Skin epidermis (tissue), 12 donors: Measurements from ENCODE around the gene ZNF512.
"Not testable (repeated sequence)": the region's sequence is repeated elsewhere in the genome, so short reads cannot be mapped to it uniquely, and the experiment has no call there.

Source experiments
- H3K27ac ChIP-seq, 21 experiments: fragments of 200-600 bp; sonication (generic) in 11 of 21; one replicate each; pipeline ENCODE4 v1.5.0; 2020; ENCODE audit warnings: mild to moderate bottlenecking in 3 of 21, inconsistent platforms in 2 of 21, moderate library complexity in 2 of 21
- H3K4me3 ChIP-seq, 7 experiments: fragments of 200-600 bp; sonication (generic) in 2 of 7; one replicate each; pipeline ENCODE4 v1.5.0; 2020; ENCODE audit warnings: inconsistent platforms in 2 of 7, mild to moderate bottlenecking in 2 of 7, moderate library complexity in 1 of 7

Gene ZNF512

DNA sequence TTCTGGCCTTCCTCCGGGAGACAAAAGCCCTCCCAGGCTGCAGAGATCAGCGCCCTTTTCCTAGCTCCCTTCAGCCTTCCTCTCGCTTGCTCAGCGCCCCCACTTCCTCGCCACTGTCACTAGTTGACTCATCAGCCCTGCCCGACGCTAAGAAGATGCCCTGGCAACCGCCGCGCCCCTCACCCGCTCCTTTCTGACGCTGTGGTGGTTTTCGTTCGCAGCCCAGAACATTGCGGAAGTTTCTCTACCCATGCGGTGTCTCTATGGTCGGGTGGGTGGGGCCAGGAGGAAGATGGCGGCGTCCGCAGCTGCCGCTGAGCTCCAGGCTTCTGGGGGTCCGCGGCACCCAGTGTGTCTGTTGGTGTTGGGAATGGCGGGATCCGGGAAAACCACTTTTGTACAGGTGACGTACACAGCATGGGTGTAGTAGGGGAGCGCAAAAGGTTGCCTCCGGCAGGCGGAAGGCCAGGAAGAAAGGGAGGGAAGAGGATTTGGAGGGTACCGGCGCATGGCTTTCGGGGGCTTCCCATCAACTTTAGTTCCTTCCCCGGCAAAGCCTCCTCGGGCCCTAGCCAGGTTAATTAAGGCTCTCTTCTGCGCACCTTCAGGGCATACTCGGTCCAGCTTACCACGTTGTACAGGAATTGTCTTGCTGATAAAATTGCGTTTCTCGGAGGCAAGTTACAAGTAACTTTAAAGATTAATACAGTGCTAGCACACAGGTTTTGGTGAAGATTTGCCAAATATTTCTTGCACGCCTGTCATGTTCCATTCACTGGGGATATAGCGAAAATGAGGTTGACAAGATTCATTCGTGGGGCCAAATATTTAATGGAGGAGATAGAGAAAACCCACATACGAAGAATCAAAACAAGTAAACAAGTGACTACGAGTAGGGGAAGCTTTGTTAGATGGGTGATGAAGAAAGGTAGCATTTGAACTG is 46.2 kb downstream of the ZNF512 start, which contains the start of the genes CCDC121 and GPN1:
Gene CCDC121, minus strand, starts transcription at position 246 of the 943 bp plus-strand sequence. CDS start 1,213 bp downstream, outside the sequence.
Gene GPN1, plus strand, starts transcription at position 284 of the 943 bp plus-strand sequence. Its CDS starts 9 bp downstream, at position 293.
- H3K4me3 ChIP-seq, result peak within 1 kb of the TSS; percentile 59 to 92 (median 70)
- peak within 1 kb of the TSS in 20 of 21 experiments; percentile 49 to 94 (median 85) for H3K27ac ChIP-seq

DNA sequence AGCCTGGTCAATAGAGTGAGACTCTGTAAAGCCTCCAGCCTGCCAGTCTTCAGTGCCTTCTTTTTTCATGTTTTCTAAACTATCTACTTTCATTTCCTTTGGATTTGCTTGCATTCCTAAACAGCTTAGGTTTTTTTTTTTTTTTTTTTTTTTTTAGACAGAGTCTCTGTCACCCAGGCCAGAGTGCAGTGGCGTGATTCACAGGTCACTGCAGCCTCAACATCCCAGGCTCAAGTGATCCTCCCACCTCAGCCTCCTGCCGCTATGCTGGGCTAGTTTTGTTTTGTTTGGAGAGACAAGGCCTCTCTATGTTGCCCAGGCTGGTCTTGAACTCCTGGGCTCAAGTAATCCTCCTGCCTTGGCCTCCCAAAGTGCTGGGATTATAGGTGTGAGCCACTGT is 47.4 kb downstream of the ZNF512 start:
- not testable (repeated sequence) for H3K27ac ChIP-seq
- peak overlapping the region in 1 of 7 experiments; percentile 87 for H3K4me3 ChIP-seq

DNA sequence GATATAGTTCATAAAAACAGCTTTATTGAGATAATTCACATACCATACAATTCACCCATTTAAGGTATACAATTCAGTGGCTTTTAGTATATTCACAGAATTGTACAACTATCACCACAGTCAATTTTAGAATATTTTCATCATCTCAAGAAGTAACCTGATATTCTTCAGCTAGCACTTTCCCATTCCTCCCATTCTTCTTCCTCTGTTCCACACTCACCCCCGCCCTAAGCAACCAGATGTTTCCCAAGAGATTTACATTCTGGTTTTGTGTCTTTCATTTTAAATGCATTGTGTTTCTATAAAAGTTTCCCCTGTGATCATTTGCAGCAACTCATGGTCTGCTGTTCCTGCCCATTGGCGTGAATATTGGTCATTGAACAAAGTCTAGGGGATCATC is 51.4 kb downstream of the ZNF512 start:
- no peak overlapping the region for H3K27ac ChIP-seq
- no peak overlapping the region for H3K4me3 ChIP-seq

DNA sequence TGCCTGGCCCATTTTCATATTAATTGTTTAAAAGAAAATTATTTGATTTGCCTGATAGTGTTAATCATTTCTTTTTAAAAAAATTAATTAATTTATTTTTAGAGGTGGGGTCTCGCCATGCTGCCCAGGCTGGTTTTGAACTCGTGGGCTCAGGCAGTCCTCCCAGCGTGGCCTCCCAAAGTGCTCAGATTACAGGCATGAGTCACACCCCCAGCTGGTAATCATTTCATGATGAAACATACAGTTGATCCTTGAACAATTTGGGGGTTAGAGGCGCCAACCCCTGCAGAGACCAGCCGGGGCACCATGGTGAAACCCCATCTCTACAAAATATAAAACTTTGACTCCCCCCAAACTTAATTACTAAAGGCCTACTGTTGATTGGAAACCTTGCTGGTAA is 53.9 kb downstream of the ZNF512 start:
- Histone ChIP-seq H3K27ac (no peak overlapping the region), H3K4me3 (no peak overlapping the region)

DNA sequence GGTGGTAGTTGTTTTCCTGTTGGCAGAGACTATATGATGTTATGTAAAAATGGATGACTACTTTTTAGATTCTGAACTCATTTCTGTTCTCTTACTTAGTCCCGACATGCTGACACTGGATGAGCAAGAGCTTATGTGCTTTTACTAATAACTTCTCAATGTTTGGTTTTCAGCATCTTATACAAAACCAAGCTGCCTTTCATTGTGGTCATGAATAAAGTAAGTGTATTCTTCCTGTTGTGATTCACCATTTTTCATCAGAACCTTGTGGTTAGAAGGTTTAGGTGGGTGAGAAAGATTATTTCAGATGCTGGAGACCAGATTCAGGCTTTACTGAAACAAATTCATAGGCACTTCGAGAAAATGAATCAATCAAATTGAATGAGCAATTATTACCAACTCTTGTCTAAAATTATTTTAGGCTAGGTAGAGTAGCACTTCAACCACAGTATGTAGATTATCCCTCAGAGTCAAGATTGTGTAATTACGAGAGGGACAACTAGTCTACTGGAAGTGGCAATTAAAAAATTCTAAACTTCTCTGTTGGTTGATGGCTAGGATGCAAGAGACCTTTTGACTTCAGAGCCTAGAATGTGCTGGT is 55.3 kb downstream of the ZNF512 start:
- no peak overlapping the region for H3K4me3 ChIP-seq

DNA sequence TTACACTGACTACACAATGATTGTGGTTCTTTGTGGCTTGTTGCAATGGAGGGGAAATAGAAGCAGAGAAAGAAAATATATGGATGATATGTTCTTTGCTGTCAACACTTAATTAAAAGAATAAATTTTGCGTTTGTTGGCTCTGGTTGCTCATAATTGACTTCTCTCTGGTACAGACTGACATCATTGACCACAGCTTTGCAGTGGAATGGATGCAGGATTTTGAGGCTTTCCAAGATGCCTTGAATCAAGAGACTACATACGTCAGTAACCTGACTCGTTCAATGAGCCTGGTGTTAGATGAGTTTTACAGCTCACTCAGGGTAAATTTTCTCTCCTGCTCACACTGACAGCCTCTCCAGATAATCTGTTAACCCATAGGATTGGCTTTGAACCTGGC is 55.9 kb downstream of the ZNF512 start:
- Histone ChIP-seq H3K27ac (no peak overlapping the region), H3K4me3 (no peak overlapping the region)

More for the DNA sequence above, 55.3 kb downstream of the ZNF512 start:
- H3K27ac ChIP-seq, result no peak overlapping the region

DNA sequence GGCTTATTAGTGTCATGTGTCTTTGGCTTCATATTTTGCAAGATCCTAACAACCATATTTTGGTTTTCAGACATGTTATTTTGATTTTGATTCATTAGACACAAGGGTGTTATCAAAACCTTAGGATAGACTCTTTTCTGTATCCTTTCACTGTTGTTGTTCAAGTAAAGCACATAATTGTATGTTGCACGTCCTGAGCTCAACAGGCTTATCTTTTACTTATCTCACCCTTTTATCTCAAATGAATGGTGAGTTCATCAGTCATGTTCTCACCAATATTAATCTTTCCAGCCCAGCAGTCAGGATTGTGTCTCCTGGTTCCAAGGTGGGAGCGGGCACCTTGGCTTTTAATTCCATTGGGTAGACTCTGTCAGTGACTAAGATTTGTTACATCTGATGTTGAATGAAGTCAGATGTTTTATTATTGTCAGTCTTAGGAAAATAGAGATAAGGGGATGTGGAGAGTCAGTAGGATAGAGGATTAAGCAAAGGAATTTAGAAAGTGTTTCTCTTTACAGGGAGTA is 57.9 kb downstream of the ZNF512 start:
- H3K4me3 ChIP-seq, result no peak overlapping the region
- H3K27ac ChIP-seq, result no peak overlapping the region

DNA sequence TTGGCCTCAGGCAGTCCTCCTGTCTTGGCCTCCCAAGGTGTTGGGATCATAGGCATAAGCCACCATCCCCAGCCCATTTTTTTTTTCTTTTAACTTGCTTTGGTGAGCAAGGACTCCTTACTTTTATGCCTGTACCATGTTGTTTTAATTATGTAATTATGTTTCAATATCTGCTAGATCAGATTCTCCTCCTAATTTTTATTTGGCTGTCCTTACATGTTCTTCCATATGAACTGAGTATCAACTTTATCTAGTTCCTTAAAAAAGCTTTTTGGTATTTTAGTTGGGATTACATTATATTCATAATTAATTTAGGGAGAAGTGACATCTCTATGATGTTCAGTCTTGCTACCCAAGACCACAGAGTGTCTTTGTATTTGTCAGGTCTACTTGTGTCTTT is 62.4 kb downstream of the ZNF512 start:
- H3K4me3 ChIP-seq, result no peak overlapping the region
- H3K27ac ChIP-seq, result no peak overlapping the region

DNA sequence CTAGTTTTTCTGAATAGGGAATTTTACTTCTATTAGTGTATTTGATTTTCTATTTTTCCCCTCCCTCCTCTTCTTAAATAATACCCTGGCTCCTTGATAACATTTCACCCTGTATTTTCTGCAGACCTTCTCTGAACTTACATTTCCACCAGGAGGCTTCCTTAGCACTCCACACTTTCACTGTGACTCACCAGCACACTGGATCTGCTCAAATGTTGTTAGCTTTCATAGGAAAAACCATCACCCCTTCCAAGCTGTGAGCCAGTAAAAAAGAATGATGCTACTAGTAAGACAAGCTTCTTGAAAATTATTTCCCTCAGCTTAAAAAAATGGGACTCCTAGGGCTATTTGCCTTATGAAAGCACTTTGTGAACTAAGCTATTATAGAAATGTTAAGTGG is 64.4 kb downstream of the ZNF512 start:
- no peak overlapping the region for H3K27ac ChIP-seq
- H3K4me3 ChIP-seq, result no peak overlapping the region

DNA sequence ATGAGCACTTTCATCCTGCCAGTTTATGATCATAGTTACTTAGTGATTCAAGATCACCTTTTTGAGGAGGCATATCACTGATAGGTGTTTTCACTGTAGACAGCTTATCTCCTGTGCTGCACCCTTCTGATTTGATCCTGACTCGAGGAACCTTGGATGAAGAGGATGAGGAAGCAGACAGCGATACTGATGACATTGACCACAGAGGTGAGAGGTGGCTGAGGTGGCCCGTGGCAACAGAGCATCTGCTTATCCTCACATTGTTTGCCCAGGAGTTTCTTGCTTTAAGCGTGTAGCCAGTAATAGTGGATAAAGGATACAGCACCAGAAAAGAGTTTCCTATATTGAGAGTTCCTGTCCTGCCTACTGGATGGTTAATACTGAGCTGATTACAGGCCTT is 64.9 kb downstream of the ZNF512 start:
- Histone ChIP-seq H3K27ac (no peak overlapping the region), H3K4me3 (no peak overlapping the region)

DNA sequence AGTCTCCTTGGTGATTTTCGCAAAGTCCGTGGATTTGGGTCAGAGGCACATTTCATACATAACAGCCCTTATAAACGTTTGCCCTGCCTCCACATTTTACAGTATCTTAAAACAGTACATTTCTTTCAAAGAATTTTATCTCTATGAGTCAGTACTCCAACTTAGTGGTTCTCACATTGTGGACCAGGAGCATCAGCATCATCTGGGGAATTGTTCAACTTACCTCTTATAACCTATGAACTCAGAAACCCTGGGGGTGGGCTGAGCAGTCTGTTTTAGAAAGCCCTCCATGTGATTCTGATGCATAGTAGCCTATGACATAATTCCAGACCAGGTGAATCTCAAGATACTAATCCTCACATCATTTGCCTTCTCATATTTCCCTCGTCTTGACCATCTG is 68.2 kb downstream of the ZNF512 start:
- no peak overlapping the region for H3K4me3 ChIP-seq
- H3K27ac ChIP-seq, result no peak overlapping the region

DNA sequence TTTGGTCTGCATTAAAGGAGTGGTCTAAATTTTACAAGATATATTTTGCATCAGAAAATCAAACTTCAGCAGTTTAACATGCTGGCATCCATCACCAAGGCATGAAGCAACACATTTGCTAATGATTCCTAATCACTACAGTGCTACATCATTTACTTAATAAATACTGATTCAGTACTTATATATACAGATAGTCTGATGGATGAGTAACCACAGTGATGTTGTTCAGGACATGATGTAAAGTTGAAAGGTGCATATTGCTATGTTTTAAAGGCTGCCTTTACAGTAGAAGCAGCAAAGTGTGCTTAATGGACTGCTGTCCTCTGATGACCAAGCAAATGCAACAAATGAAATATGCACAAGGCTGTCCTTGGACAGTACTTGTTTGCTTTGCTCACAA is 69.5 kb downstream of the ZNF512 start:
- Histone ChIP-seq H3K4me3 (no peak overlapping the region), H3K27ac (no peak overlapping the region)

DNA sequence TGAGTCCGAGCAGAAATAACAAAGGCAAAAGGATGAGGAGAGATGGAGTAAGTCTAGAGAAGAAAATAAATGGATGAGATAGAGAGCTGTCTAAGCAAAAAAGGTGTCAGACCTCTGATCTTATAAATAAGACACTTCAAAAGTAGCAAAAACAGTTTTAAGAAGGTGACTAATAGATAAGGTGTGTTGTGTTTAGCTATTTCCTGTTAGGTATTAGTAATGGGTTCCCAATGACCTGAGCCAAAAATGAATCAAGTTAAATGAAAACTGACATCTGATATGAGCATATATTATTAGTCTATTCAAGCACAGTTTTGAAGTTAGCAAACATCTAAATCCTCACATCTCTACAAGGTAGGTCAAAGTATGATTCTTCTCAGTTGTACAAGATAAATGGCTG is 69.9 kb downstream of the ZNF512 start:
- no peak overlapping the region for H3K27ac ChIP-seq
- H3K4me3 ChIP-seq, result no peak overlapping the region

DNA sequence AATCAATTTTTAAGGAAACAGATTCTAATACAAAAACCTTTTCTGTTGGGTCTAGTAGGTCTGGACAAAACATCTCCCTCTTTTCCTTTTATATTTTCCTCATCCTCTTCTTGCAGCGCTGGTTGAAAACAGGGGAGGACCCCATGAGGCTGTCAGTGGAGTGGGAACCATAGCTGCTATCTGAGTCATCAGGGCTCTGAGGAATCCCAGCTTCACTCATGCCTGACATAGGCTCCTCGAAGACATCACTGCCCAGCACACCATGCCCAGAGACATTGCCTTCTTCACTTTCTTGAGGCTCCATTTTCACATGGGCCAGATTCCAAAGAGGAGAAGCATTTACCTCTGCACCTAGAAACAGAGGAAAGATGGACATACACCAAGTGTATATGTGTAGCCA is 70.6 kb downstream of the ZNF512 start:
- H3K4me3 ChIP-seq, result no peak overlapping the region
- no peak overlapping the region for H3K27ac ChIP-seq

DNA sequence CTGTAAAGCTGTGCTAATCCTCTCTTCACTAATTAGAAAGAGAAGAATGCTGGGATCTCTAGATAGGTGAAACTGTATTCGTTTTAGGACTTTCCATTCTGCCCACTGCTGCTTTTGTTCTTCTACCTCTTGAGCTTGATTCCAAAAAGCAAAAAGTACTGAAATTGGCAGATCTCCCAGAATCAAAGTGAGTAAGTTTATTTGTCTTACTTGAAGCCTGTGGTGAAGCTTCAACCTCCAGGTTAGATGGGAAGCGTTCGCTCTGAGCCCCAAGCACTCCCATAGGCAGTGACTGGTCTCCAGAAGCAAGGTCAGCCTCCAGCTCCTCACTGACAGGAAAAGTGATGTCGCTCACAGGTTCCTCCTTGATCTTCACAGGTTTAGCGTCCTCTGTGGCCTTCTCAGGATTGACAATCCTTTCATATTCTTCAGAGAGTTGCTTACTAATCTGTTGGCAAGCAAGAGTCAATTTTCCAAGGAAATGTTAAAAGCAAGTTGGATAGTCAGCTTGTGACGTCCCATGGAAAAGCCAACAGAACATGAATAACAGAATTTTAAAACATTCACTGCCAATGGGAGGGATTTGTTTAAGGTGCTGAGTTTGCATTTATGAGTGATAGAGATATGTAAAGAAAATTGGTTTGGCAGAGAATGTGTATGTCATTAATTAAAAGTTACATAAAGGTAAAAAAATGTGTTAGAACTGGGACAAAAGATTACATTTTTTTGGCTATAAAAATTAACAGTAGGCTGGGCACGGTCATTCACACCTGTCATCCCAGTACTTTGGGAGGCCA is 72.5 kb downstream of the ZNF512 start:
- H3K27ac ChIP-seq, result no peak overlapping the region

DNA sequence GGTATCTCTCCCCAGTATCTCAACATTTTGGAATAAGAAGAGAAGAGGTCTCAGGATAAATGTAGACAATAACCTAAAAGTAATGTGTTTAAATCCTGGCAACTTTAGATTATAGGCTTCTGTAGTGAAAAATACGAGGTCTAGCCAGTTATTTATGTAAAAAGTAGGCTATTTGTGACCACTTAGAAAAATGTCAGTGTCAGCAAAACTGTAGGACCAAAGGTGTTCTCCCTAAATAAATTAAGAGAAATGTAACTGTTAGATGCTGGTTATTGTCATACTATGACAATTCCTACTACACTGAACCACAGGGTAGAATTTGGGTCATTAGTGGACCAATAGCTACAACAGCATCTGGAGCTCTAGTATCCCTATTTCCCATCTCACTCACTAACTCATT is 78.5 kb downstream of the ZNF512 start:
- Histone ChIP-seq H3K27ac (no peak overlapping the region), H3K4me3 (no peak overlapping the region)

More for the DNA sequence above, 72.5 kb downstream of the ZNF512 start:
- H3K4me3 ChIP-seq, result no peak overlapping the region

DNA sequence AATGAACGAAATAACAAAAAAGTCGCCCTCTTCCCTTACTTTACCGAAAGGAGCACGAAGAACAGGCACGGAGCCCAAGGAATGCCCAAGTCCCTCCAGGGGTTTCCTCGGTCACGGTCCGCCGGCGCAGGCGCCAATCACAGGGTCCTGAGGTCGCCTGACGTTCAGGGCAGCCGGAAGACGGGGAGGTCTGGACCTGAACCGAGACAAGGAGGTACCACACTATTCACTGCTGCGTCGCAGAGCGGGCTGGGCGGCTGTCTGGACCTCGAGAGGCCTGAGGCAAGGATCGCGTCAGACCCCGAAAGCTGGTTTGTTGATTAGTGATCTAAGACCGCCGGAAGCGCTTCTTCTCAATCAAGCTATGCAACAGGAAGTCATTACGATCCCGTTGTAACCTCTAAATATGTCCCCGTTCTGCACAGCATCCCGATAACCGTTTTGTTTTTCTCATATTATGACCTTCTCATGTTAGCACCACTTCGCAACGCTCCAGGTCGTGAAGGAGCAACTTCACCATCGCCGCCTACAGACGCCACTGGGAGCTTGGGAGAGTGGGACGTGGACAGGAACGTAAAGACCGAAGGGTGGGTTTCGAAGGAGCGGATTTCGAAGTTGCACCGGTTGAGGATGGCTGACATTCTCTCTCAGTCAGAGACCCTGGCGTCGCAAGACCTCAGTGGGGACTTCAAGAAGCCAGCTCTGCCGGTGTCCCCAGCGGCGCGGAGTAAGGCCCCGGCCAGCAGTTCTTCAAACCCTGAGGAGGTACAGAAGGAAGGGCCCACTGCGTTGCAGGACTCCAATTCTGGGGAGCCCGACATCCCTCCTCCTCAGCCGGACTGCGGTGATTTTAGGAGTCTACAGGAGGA is 80.7 kb downstream of the ZNF512 start, which contains the start of the genes SLC4A1AP and SUPT7L:
Gene SLC4A1AP, plus strand, starts transcription at position 605 of the 869 bp plus-strand sequence. Its CDS starts 26 bp downstream, at position 631.
Gene SUPT7L, minus strand, starts transcription at position 330 of the 869 bp plus-strand sequence. CDS start 1,422 bp downstream, outside the sequence.
- Histone ChIP-seq H3K27ac (peak within 1 kb of the TSS; percentile 23 to 96 (median 89)), H3K4me3 (peak within 1 kb of the TSS; percentile 61 to 93 (median 69))

DNA sequence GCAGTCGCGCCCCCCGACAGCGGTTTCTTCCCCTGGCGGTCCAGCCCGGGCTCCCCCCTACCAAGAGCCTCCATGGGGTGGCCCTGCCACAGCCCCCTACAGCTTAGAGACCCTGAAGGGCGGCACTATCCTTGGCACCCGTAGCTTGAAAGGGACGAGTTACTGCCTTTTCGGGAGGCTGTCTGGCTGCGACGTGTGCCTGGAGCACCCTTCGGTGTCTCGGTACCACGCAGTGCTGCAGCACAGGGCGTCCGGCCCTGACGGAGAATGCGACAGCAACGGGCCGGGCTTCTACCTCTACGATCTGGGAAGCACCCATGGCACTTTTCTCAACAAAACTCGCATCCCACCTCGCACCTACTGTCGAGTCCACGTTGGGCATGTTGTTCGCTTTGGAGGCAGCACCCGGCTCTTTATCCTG is 81.3 kb downstream of the ZNF512 start:
- peak overlapping the region; percentile 23 to 96 (median 89) for H3K27ac ChIP-seq
- H3K4me3 ChIP-seq, result peak overlapping the region; percentile 61 to 93 (median 69)
